OCI-M2 (cell line): Measurements from ENCODE around the gene CALN1.

Experiments
- DNase-seq: peaks from one replicate; lab custom pipeline; 2025; ENCODE audit not compliant: unreplicated experiment; lab: John Stamatoyannopoulos, UW

The CALN1 gene

GRCh38 chr7:72055426-72055825, 356.7 kb downstream of the CALN1 start:
- no peak for DNase-seq

- no peak for DNase-seq
Measured at GRCh38 chr7:72053292-72053691, 358.8 kb downstream of the CALN1 start.

GRCh38 chr7:72048420-72048819, 363.7 kb downstream of the CALN1 start:
- no peak for DNase-seq

GRCh38 chr7:72042855-72043254, 369.3 kb downstream of the CALN1 start:
- no peak for DNase-seq

- no peak for DNase-seq
Measured at GRCh38 chr7:72040641-72041040, 371.5 kb downstream of the CALN1 start.

GRCh38 chr7:72039460-72039859, 372.7 kb downstream of the CALN1 start:
- no peak for DNase-seq

GRCh38 chr7:72038022-72038732, 374.0 kb downstream of the CALN1 start:
- DNase-seq = no peak

GRCh38 chr7:72037516-72037915, 374.6 kb downstream of the CALN1 start:
- DNase-seq = no peak

- DNase-seq = no peak
Measured at GRCh38 chr7:72035266-72035665, 376.9 kb downstream of the CALN1 start.

- DNase-seq = no peak
Measured at GRCh38 chr7:72032934-72033333, 379.2 kb downstream of the CALN1 start.

GRCh38 chr7:72030994-72031667, 381.0 kb downstream of the CALN1 start:
- DNase-seq = no peak

GRCh38 chr7:72028267-72028666, 383.9 kb downstream of the CALN1 start:
- DNase-seq = no peak

- DNase-seq = no peak
Measured at GRCh38 chr7:72025381-72025960, 386.7 kb downstream of the CALN1 start.

- no peak for DNase-seq
Measured at GRCh38 chr7:72023926-72024325, 388.2 kb downstream of the CALN1 start.

GRCh38 chr7:72021716-72022115, 390.4 kb downstream of the CALN1 start:
- DNase-seq = no peak

GRCh38 chr7:72020311-72020710, 391.8 kb downstream of the CALN1 start:
- no peak for DNase-seq

GRCh38 chr7:72019436-72019835, 392.7 kb downstream of the CALN1 start:
- DNase-seq = no peak

GRCh38 chr7:72017756-72018155, 394.4 kb downstream of the CALN1 start:
- DNase-seq = no peak

GRCh38 chr7:72016574-72016973, 395.6 kb downstream of the CALN1 start:
- DNase-seq = no peak

GRCh38 chr7:72015136-72015535, 397.0 kb downstream of the CALN1 start:
- no peak for DNase-seq

GRCh38 chr7:72007018-72007417, 405.1 kb downstream of the CALN1 start:
- no peak for DNase-seq

GRCh38 chr7:72003236-72003635, 408.9 kb downstream of the CALN1 start:
- no peak for DNase-seq
